ENCODE measurements around the gene MAP1S.

MAP1S gene

DNA sequence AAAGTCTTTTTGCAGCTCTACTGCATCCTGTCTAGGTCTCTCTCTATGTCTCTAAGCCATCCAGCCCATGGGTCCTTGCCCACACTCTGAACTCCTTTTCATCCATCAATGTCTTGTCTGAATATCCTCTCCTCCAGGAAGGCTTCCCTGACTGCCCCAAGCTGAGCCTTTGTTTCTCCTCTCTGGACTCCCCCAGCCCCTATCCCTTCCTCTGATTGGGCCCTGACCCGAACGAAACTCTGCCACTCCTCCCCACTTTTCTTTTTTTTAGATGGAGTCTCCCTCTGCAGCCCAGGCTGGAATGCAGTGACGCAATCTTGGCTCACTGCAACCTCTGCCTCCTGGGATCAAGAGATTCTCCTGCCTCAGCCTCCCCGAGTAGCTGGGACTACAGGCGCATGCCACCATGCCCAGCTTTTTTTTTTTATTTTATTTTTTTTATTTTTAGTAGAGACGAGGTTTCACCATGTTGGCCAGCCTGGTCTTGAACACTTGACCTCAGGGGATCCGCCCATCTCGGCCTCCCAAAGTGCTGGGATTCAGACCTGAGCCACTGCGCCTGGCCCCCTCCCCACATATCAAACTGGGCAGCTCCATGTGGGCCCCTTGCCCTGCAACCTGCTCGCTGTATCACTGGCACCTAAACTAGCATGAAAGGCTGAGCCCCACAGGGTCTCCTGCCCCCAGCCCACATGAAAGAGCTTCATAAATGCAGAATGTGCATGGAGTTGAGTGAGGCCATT lies 30.3 kb upstream of the MAP1S start:
- no peak overlapping the region for H3K4me3 ChIP-seq (ENCODE audit: low read depth, low read length)
- TF ChIP-seq, protein P1, sequence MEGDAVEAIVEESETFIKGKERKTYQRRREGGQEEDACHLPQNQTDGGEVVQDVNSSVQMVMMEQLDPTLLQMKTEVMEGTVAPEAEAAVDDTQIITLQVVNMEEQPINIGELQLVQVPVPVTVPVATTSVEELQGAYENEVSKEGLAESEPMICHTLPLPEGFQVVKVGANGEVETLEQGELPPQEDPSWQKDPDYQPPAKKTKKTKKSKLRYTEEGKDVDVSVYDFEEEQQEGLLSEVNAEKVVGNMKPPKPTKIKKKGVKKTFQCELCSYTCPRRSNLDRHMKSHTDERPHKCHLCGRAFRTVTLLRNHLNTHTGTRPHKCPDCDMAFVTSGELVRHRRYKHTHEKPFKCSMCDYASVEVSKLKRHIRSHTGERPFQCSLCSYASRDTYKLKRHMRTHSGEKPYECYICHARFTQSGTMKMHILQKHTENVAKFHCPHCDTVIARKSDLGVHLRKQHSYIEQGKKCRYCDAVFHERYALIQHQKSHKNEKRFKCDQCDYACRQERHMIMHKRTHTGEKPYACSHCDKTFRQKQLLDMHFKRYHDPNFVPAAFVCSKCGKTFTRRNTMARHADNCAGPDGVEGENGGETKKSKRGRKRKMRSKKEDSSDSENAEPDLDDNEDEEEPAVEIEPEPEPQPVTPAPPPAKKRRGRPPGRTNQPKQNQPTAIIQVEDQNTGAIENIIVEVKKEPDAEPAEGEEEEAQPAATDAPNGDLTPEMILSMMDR (IDR thresholded peaks at IDR 0.05; ENCODE audit: control insufficient read depth, extremely low read depth, insufficient read depth), result no peak

DNA sequence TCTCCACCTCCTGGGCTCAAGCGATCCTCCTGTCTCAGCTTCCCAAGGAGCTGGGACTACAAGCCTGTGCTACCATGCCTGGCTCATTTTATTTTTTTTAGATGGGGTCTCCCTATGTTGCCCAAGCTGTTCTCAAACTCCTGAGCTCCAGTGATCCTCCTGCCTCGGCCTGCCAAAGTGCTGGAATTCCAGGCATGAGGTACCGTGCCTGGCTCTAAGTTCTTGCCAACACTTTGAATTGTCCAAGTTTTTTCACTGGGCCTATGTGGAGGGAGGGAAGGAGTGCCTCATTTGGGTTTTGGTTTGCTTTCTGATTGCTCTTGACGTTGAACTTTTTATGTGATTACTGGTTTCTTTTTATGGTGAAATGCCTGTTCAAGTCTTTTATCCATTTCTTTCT lies 26.7 kb upstream of the MAP1S start:
- H3K4me3 ChIP-seq (ENCODE audit: low read depth, low read length), result no peak overlapping the region
- TF ChIP-seq, protein P1 (IDR thresholded peaks at IDR 0.05; ENCODE audit: control insufficient read depth, extremely low read depth, insufficient read depth), result no peak
- no peak for DNase-seq (ENCODE audit: low read depth)

More for the DNA sequence above, 30.3 kb upstream of the MAP1S start:
- no peak for DNase-seq (ENCODE audit: low read depth)

DNA sequence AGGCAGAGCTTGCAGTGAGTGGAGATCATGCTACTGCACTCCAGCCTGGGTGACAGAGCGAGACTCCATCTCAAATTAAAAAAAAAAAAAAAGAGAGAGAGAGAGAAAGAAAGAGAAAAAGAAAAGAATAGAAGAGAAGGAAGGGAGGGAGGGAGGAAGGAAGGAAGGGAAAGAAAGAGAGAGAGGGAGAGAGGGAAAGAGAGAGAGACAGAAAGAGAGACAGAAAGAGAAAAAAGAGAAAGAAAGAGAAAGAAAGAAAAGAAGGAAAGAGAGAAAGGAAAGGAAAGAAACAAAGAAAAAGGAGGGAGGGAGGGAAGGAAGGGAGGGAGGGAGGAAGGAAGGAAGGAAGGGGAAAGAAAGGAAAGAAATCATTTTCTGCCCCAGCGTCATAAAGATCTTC lies 24.1 kb upstream of the MAP1S start:
- DNase-seq (ENCODE audit: low read depth), result no peak
- TF ChIP-seq, protein P1 (IDR thresholded peaks at IDR 0.05; ENCODE audit: control insufficient read depth, extremely low read depth, insufficient read depth), result no peak
- H3K4me3 ChIP-seq (ENCODE audit: low read depth, low read length), result no peak overlapping the region

DNA sequence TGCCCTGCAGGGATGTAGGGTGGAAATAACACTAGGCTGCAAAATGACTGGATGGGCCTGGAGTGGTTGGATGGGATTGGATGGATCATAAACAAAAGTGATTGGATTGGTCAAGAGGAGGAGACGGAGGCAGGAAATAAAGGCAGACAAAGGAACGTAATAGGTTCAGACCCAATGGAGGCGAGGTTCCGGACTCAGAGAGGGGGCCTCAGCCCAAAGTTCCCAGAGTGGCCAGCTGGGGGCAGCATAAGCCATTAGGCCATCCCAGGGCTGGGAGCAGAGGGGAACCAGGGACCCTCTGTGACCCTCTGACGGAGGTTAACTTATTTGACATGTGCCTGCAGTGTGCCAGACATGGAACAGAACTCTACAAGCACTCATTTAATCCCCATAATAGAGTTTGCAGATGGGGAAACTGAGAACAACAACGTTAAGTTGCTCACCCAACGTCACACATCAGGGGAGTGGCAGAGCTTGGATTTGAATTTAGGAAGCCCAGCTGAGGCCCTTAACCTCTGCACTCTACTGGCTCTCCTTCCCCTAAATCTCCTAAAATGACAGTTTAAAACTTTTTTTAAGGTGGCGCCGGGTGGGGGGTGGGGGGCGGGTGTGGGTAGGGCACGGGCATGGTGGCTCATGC lies 15.3 kb upstream of the MAP1S start:
- TF ChIP-seq, protein P1 (IDR thresholded peaks at IDR 0.05; ENCODE audit: control insufficient read depth, extremely low read depth, insufficient read depth), result peak; percentile 47
- no peak overlapping the region for H3K4me3 ChIP-seq (ENCODE audit: low read depth, low read length)
- no peak for DNase-seq (ENCODE audit: low read depth)

DNA sequence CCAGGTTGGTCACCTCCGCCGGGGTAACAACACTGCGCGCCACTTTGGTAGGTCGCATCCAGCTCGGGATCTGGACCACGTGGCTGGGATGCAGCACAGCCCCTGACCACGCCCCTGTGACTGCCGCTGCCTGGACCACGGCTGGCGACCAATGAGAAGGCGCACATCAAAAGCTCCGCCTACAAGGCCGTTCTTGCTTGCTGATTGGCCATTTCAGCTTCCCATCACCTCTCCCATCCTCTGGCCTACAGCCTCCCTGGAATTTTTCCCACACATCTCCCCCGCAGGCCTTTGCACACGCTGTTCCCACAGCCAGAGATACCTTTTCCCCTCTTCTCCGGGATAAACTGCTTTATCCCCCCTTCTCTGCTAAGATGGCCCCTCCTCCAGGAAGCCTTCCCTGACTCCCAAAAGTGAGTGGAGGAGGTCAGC lies 12.5 kb upstream of the MAP1S start:
- no peak overlapping the region for H3K4me3 ChIP-seq (ENCODE audit: low read depth, low read length)
- TF ChIP-seq, protein P1 (IDR thresholded peaks at IDR 0.05; ENCODE audit: control insufficient read depth, extremely low read depth, insufficient read depth), result no peak
- DNase-seq (ENCODE audit: low read depth), result no peak

DNA sequence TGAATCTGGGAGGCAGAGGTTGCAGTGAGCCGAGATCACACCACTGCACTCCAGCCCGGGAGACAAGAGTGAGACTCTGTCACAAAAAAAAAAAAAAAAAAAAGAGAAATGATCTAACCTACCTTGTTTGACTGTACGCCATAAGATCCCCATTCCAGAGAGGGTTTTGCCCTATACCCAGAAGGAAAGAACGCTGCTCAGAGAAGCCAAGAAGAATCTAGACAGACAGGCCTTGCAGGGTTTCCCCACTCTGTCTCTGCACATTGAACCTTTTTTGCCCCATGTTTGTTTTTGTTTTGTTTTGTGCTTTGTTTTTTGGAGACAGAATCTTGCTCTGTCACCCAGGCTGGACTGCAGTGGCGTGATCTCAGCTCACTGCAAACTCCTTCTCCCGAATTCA lies 7.4 kb upstream of the MAP1S start:
- H3K4me3 ChIP-seq (ENCODE audit: low read depth, low read length), result no peak overlapping the region
- no peak for DNase-seq (ENCODE audit: low read depth)
- TF ChIP-seq, protein P1 (IDR thresholded peaks at IDR 0.05; ENCODE audit: control insufficient read depth, extremely low read depth, insufficient read depth), result no peak
